Measurements from ENCODE around the gene PPP1R1C. TPM values are rescaled to one million over a fixed set of nuclear protein-coding genes. Genes with fewer than 3 reads are reported as not detected.

PPP1R1C gene
- total RNA-seq, 4 donors from 2014 or later = 0.78 to 2.8 TPM; not detected in 2

GRCh38 chr2:181998041-181998835 lies 12.6 kb downstream of the PPP1R1C start:
- intact Hi-C loops (cut with DNase I) = no loop called here

GRCh38 chr2:181998891-181999654 lies 13.4 kb downstream of the PPP1R1C start:
- Histone ChIP-seq H3K27me3 (no peaks in the 10 kb centered on the region), H3K27ac (no peak overlapping the region), H3K36me3 (no peaks in the 10 kb centered on the region), H3K4me1 (no peaks in the 10 kb centered on the region), H3K9me3 (no peaks in the 10 kb centered on the region), H3K4me3 (replicated peaks in 1 of 3) (no peak overlapping the region)
- WGBS, 2 donors = 63 to 69% methylated on average over 2 of the region's 2 CpGs
- intact Hi-C loops (cut with DNase I) = no loop called here
- no peak for TF ChIP-seq CTCF (IDR thresholded peaks at IDR 0.05)
- TF ChIP-seq POLR2A (IDR thresholded peaks at IDR 0.05) = no peak
- DNase-seq = no peak

More at GRCh38 chr2:181998041-181998835, 12.6 kb downstream of the PPP1R1C start:
- Histone ChIP-seq H3K36me3 (no peaks in the 10 kb centered on the region), H3K4me1 (no peaks in the 10 kb centered on the region), H3K27me3 (no peaks in the 10 kb centered on the region), H3K4me3 (replicated peaks in 1 of 3) (no peak overlapping the region), H3K9me3 (no peaks in the 10 kb centered on the region), H3K27ac (no peak overlapping the region)
- no peak for DNase-seq
- 81 to 84% methylated on average over 8 of the region's 8 CpGs for WGBS, 2 donors
- TF ChIP-seq POLR2A (IDR thresholded peaks at IDR 0.05) = no peak
- TF ChIP-seq CTCF (IDR thresholded peaks at IDR 0.05) = no peak

- Histone ChIP-seq H3K9me3 (no peaks in the 10 kb centered on the region), H3K27me3 (no peaks in the 10 kb centered on the region), H3K36me3 (no peaks in the 10 kb centered on the region), H3K4me1 (no peaks in the 10 kb centered on the region), H3K27ac (no peak overlapping the region), H3K4me3 (replicated peaks in 1 of 3) (no peak overlapping the region)
- 87 to 93% methylated on average over 3 of the region's 3 CpGs for WGBS, 2 donors
- DNase-seq = no peak
- intact Hi-C loops (cut with DNase I) = no loop called here
- no peak for TF ChIP-seq CTCF (IDR thresholded peaks at IDR 0.05)
- TF ChIP-seq POLR2A (IDR thresholded peaks at IDR 0.05) = no peak
Observed at GRCh38 chr2:181999911-182000310, 14.3 kb downstream of the PPP1R1C start.

GRCh38 chr2:182004945-182005520 lies 19.4 kb downstream of the PPP1R1C start:
- H3K36me3 ChIP-seq = no peaks in the 10 kb centered on the region
- H3K27me3 ChIP-seq = no peaks in the 10 kb centered on the region
- TF ChIP-seq CTCF (IDR thresholded peaks at IDR 0.05) (no peak), POLR2A (IDR thresholded peaks at IDR 0.05) (no peak)
- intact Hi-C loops (cut with DNase I) = no loop called here
- no peak overlapping the region for H3K4me3 ChIP-seq (replicated peaks in 1 of 3)
- DNase-seq = no peak
- H3K9me3 ChIP-seq = no peaks in the 10 kb centered on the region
- H3K4me1 ChIP-seq = no peaks in the 10 kb centered on the region
- no peak overlapping the region for H3K27ac ChIP-seq
- WGBS, 2 donors = 86 to 93% methylated on average over 2 of the region's 2 CpGs
